COR-L47 (cell line): ENCODE measurements around the gene COL19A1.
"Not testable (repeated sequence)": the region's sequence is repeated elsewhere in the genome, so short reads cannot be mapped to it uniquely, and the experiment has no call there.

Experiments
- DNase-seq: peaks from one replicate; lab custom pipeline; 2025; lab: John Stamatoyannopoulos, UW

COL19A1 gene

DNA sequence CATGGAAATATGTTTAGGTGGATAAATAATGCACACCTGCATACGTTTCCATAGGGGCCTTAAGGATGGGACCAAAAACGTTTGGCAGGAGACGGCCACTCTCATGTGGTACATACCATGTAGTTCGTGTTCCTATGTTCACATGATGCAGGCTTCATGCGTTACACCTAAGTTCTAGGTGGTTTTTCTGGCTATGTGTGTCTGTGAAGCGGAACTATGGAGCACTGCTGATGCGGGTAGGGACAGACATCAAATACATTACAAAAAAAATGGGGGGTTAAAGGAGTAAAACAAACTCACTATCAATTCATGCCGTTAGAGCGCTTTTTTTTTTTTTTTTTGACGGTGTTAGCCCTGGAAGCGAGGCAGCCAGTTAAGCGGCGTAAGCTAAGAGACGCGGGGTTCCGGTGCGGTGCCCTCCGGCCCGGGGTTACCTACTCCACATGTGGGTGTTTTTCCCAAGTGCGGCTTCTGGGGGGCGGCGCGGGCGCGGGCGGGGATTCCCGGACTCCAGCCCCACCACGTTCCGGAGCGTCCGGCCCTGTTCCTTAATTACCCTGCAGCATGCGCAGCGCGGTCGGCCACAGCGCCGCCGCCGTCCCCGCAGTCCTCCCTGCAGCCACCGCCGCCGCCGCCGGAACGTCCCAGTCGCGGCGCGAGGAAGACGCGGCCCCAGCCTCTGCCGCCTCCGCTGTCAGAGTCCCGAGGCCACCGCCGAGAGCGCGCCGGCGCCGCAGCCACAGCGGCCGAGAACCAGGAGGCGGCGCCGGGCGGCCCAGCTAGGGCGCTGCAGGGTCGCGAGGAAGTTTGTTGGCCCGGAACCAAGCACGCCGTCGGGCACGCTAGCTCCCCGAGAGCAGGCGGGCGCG, 648 bp downstream of the COL19A1 start:
- peak; percentile 63 for DNase-seq

DNA sequence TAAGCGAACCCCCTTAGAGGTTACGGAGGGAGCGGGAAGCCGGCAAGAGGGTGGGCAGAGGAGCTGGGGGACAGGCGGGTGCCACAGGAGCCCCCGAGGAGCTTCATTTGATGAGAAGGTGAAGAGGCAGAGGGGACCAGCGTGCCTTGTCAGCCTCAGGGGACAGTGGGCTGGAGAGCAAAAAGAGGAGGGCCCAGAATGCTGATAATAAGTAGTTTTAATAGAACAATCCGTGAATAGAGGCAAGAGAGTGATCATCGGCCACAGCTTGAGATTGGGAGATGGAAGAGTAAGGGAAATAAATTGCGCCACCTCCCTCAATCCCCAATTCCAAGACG, 1.3 kb downstream of the COL19A1 start:
- DNase-seq = no peak

DNA sequence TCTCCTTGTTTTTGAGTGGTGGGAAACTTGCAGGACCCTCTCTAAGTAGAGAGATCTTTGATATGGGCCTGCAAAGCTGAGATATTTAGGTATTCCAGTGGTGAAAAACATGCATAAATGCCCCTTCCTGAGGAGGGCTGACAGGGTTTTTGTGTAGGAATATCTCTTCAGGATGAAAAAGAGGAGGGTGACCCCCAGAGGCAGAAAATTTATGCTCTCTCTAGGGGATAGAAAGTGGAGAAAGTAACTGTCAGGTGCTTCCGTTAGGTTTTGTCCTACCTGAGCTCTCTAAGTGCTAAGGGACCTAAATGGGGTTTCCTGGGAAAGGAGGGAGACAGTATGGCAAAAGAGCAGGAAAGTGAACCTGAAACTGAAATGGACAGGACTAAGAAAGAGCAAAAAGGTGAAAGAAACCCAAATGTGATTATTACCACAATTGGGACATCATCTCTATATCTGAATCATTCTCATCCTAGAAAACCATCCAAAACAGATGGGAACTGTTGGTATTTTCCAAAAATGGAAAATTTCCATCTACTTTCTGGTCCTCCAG, 2.0 kb downstream of the COL19A1 start:
- no peak for DNase-seq

DNA sequence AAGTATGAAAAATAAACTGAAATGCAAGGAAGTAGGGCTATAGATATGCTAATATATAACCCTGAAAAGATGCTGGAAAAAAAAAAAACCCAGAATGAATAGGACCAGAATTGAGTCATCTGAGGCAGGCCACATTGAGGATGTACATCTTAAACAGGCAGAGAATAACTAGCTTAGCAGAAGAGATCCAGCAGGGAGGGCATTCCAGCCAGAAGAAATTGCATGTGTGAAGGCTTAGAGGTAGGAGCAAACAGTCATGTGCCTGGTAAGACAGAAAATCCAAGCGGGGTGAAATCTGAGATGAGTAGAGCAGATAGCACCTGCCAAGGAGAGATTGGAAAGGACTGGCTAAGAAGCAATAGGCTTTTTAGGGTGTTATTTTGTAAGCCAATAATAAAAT, 2.6 kb downstream of the COL19A1 start:
- DNase-seq = no peak

DNA sequence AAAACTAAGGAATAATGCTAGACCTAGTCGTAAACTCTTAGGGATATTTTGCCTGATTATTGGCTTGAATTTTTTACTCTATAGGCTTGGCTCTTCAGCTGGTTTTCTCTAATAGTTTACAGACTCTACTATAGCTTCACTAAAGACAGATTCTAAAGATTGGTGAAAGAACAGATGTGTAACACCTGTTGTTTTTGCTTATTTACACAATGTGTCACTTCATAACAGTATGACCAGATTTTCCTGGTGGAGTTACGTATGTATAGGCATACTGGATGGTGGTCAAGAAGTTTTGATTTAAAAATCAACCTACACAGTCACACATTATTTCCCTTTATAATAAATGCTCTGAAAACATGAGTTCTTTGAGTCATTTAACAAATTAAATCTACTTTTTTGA, 4.8 kb downstream of the COL19A1 start:
- no peak for DNase-seq

DNA sequence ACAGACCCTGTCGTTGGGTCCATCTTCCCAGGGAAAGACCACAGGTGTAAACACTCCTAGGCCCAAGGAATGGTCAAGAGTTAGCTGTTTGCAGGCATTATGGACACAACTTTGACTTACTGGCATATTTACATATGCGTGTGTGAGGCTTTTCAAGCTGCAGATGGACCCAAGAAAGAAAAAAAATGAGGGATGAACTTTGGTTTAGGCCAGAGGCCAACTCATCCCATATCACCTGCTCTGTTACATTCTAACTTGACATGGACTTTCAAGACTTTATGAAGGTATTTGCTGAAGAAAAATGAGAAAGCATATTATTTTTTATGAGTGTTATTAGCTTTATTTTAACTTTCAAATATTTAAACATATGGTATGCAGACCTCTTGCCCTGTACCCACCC, 6.9 kb downstream of the COL19A1 start:
- DNase-seq = no peak

DNA sequence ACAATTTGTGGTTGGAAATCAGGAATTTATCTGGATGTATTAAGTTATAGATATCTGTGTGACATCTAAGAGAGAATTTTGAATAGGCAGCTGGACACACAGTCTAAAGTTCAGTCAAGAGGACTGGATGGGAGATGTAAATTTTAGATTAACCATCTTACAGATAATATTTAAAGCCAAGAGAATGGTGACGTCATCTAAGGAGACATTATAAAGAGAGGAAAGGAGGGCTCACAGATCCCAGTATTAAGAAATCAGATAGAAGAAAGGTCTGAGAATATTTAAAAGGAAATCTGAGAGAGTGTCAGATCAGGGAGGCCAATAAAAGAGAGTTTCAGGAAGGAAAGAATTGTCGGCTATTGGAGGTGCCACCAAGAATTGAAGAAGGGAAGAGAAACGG, 9.4 kb downstream of the COL19A1 start:
- DNase-seq = no peak

DNA sequence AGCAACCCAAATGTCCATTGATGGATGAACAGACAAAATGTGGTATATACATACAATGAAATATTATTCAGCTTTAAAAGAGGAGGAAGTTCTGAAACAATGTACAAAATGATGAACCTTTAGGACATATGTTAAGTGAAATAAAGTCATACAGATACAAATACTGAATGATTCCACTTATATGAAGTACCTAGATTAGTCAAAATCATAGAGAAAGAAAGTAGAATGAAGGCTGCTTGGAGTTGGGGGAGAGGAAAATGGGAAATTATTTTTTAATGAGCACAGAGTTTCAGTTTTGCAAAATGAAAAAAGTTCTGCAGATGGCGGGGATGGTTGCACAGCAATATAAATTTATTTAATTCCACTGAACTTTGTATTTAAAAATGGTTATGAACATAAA, 12.4 kb downstream of the COL19A1 start:
- no peak for DNase-seq

DNA sequence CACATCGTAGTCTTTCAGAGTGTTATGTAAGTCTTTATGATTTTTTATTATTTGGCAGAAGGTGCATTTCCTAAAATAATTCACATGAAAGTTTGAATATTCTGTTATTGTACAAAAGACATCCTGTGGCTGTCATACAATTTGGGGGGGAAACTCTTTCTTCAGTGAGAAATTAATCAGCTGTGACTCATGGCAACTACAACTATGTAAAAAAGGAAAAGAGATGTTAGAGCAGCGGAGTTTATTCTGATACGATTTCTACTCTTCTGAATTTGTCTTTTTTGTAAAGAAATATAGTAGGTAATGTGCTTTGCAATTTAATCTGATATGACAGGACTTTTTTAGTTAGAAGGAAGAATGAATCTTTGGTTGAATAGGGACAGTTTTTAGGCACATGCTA, 14.2 kb downstream of the COL19A1 start:
- no peak for DNase-seq

DNA sequence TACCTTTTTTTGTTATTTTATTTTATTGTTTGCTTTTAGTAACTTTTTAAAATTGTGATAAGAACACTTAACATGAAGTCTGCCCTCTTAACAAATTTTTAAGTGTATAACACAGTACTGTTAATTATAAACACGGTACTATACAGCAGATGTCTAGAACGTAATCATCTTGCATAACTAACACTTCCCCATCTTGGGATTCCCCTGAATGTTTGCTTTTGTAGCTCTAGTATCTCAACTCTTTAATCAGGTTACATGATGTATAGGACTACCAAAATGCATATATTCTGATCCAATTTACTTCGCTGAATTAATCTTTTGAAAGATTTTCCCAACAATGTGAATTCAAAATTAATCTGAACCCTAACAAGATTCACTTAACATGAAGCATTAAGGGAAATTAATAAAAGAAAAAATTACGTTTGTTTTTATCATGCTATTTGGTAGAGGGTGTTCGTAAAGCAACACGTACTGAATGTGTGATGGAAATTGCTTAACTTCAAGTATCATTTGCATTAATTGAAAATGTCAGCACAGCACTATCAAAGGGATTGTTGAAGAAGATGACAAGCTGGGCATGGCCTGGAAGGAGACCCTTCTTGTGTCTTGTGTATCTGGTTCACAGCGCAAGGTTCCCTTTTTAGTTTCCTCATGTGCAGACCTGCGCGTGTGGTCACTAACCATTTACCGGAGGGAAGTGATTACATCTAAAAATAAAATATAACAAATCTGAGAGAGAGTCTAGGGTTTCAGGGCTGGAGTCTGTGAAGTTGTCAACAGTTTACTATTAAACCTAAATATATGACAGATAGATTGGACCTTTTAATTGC, 15.2 kb downstream of the COL19A1 start:
- no peak for DNase-seq

DNA sequence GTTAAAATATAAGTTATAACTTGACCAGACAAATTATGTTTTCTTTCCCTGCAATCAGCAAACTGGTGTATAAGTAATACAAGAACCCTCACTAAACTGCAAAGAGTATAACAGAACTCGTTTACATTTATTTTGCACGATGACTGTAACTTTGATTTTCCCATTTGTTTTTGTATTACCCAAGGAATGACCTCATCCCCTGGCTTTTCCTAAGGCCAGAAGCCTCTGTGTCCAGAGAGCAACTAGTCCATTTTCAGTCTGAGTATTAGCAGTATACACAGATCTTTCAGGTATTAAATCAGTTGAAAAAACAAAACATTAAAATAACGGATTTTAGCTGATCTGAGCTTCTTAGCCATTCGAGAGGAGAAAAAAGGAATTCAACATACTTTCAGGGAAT, 17.2 kb downstream of the COL19A1 start:
- no peak for DNase-seq

DNA sequence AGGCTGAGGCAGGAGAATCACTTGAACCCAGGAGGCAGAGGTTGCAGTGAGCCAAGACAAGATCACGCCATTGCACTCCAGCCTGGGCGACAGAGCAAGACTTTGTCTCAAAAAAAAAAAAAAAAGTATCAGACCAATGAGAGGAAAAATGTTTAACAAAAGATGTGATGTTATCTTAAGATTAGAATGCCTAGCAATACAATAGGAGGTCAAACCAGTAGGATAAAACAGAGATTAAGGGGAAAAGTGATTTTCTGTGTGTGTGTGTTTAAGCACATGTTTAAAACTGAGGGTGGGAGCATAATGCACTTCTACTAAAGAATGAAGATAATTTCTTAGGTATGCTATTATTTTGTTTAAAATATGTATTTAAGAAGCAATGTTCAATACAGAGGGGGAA, 17.9 kb downstream of the COL19A1 start:
- DNase-seq = no peak

DNA sequence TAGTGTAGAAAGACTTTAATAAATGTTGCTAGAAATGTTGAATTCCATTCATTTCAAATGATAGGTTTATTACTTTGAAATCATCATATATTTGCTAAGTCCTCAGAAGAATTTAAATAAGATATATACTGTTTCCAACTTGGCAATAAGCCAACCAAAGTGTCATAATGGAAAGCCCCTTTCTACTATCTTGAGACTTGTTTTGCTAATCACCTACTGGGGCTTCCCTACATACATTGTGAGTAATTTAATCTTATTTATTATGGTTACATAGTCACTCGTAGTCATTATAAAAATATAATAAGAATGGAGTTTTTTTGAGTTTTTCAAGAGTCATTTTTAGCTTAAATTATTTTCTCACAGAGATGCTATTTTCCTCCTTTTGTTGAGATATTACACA, 20.7 kb downstream of the COL19A1 start:
- DNase-seq = no peak

DNA sequence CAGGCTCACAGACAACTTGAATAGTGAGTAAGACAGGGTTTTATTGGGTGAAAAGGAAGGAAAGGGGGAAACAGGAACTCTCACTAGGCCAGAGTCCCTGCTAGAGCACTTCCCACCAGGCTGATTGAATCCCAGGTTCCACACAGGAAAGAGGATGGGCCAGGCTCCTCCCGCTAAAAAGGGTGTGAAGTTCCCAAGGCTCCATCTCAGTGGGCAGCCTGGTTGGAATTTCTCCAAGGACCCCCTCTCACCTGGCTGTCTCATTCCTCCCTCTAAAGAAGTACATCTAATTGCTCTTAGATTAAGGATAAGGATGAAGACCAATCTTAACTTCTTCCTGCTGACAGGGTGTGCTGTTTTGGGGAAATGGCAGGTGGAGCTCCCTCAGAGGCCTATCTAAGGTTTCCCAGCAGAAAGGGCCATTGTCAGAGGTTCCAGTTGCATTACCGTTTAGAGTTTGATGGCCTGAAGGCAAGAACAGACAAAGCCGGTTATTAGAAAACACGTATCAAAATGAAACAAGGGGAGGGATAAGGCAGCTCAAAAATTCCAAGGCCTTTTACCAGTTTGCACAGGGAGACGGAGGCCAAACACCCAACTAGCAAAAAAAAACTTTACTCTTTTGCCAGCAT, 21.5 kb downstream of the COL19A1 start:
- DNase-seq = no peak

DNA sequence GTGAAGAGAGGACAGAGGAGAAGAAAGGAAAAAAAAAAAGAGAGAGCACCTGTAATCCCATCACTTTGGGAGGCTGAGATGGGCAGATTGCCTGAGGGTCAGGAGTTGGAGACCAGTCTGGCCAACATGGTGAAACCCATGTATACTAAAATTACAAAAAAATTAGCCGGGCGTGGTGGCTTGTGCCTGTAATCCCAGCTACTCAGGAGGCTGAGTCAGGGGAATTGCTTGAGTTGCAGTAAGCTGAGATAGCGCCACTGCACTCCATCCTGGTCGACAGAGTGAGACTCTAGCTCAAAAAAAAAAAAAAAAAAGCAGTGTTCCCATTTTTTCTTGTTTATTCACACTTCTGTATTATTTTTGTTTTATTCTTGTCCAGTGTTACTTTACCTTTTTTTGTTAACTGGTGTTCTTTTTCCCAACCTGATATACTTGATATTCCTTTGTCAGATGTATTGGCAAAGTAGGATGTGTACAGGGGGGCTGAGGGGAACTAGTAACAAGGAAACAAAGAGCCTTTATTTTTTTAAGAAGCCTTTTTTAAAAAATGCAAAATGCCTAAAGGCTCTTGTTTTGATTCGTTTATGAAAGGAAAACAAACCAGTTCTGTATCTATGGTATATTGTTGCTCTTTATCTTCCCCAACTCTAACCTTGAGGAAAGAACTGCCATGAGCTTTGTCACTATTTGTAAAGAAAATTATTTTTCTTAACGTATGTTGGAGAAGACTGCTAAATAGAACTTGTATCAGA, 22.3 kb downstream of the COL19A1 start:
- no peak for DNase-seq

DNA sequence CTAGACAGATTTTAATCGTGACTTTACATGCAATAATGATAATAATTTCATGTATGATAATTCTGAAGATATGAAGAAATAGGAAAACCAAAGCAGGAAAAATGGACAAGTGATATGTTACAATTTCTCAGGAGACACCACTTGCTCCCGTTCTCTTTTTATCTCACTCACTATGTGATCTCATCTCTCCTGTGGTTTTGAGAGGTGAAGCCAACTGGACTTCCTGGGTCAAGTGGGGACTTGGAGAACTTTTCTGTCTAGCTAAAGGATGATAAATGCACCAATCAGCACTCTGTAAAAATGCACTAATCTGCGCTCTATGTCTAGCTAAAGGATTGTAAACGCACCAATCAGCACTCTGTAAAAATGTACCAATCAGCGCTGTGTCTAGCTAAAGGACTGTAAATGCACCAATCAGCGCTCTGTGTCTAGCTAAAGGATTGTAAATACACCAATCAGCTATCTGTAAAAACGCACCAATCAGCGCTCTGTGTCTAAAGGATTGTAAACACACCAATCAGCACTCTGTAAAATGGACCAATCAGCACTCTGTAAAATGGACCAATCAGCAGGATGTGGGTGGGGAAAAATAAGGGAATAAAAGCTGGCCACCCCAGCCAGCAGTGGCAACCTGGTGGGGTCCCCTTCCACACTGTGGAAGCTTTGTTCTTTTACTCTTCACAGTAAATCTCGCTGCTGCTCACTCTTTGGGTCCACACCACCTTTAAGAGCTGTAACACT, 23.0 kb downstream of the COL19A1 start:
- DNase-seq = not testable (repeated sequence)

DNA sequence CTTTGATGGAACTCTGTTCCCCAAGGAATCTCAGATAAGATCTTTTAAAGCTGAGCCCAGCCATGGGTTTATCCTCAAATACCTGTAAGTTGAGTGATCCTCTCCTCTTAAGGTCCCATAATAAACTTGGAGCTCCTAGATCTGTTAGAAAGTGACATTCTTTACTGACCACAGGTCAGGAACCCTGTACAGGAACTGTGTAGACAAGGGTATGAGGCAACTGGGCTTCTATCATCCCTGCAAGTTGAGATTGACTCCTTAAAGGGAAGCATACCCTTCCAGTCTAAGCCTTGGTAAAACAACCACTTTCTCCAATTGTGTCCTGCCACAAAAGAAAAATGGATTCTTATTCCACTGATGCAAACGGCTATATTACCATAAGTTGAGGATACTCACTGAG, 26.2 kb downstream of the COL19A1 start:
- not testable (repeated sequence) for DNase-seq

DNA sequence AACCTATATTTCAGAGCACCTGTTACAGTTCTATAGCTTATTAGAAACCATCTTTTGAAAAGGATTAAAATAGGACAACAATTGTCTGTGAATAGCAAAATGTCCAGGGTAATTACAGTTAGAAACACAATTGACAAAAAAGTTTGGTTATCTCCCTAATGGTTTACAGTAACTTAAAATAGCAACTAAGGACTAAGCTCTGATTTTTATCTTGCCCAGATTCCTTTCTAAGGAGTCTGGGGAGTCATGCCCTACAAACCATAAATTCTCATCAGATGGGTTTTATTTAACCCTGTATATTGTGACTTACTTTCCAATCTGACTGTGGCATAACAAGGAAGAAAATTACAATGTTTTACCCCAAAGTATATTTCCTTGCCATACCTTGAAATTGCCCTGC, 26.9 kb downstream of the COL19A1 start:
- DNase-seq = not testable (repeated sequence)

DNA sequence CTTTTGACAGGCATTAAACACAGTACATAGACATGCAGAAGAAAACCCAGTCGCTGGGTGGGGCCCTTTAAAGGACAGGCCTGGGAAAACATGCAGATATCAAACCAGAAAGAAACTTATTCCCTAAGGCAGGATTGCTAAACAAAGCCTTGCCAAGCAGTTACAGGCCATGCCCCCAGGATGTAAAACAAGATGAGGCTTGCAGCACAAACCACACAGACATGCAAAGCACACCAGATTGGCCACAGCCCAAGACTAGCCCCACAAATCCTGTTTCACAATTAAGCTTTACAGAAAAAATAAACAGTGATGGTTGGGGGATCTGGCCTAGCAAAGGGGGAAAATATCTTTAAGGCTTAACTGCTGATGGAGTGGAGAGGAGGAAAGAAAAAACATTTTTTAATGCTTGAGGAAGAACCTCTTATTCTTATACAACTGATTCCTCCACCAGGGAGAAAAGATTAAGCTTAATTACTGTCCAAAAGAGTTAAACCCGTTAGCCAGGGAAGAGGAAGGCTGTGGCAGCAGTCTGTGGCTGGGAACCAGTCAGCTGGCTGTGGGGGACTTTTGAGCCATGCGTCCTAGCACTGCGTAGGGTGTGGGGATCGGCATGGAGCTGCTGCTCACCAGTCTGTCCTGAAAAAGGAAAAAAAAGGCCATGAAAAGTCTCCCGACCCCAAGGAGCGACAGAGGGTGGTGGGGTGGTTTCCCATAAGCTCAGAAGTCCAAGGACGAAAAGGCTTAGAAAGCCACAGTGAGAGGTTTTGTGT, 28.4 kb downstream of the COL19A1 start:
- DNase-seq = peak; percentile 13

DNA sequence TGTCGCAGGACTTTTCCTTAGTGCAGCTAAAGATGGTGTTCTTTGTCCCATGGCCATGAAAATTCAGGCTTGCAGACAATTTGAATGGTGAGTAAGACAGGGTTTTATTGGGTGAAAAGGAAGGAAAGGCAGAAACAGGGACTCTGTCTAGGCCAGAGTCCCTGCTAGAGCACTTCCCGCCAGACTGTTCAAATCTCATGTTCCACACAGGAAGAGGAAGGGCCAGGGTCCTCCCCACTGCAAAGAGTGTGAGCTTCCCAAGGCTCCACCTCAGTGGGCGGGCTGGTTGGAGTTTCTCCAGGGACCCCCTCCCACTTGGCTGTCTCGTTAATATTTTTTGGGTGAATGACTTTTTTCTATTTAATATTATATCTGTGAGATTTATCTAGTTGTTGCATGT, 29.0 kb downstream of the COL19A1 start:
- no peak for DNase-seq
